GM23248 (cell line): ENCODE measurements around the gene FSIP1. TPM values are rescaled to one million over a fixed set of nuclear protein-coding genes. Genes with fewer than 3 reads are reported as not detected.
A peak's percentile ranks its signal among the peaks of the same experiment; 100 is the strongest.

ENCODE experiments used
- DNase-seq: peaks from one replicate; pipeline ENCODE4 v3.0.0-alpha.2; 2015
- H2AFZ ChIP-seq: fragments of 200-600 bp; sonication (generic); 2 replicates; pipeline ENCODE4 v1.6.1; 2016; ENCODE audit warnings: antibody characterized with exemption
- H3F3A ChIP-seq: fragments of 200-600 bp; sonication (generic); 2 replicates; pipeline ENCODE4 v1.6.1; 2016; ENCODE audit warnings: mild to moderate bottlenecking, antibody characterized with exemption, mixed run types; ENCODE audit not compliant: insufficient read depth
- H3K27ac ChIP-seq: fragments of 200-600 bp; sonication (generic); 2 replicates; pipeline ENCODE4 v1.5.1; 2016; ENCODE audit warnings: mild to moderate bottlenecking
- H3K27me3 ChIP-seq: fragments of 200-600 bp; sonication (generic); replicated peaks from 2 replicates; pipeline ENCODE4 v1.6.1; 2016; ENCODE audit warnings: mild to moderate bottlenecking; ENCODE audit not compliant: insufficient read depth
- H3K36me3 ChIP-seq: fragments of 200-600 bp; sonication (generic); 2 replicates; pipeline ENCODE4 v1.6.1; 2016; ENCODE audit warnings: low read depth, mild to moderate bottlenecking
- H3K4me1 ChIP-seq: fragments of 200-600 bp; sonication (generic); 2 replicates; pipeline ENCODE4 v1.6.1; 2016; ENCODE audit warnings: mild to moderate bottlenecking; ENCODE audit not compliant: insufficient read depth
- H3K4me2 ChIP-seq: fragments of 200-600 bp; sonication (generic); one replicate; pipeline ENCODE4 v1.6.1; 2016; ENCODE audit warnings: mild to moderate bottlenecking; ENCODE audit not compliant: unreplicated experiment
- H3K4me3 ChIP-seq: fragments of 200-600 bp; sonication (generic); 2 replicates; pipeline ENCODE4 v1.5.1; 2016; ENCODE audit warnings: mild to moderate bottlenecking
- H3K79me2 ChIP-seq: fragments of 200-600 bp; sonication (generic); 2 replicates; pipeline ENCODE4 v1.6.1; 2016; ENCODE audit warnings: mild to moderate bottlenecking; ENCODE audit not compliant: insufficient read depth
- H3K9ac ChIP-seq: fragments of 200-600 bp; sonication (generic); 2 replicates; pipeline ENCODE4 v1.6.1; 2016; ENCODE audit warnings: mild to moderate bottlenecking
- H3K9me2 ChIP-seq: fragments of 200-600 bp; sonication (generic); 2 replicates; pipeline ENCODE4 v1.6.1; 2016; ENCODE audit warnings: mixed run types, mild to moderate bottlenecking, moderate library complexity; ENCODE audit not compliant: insufficient read depth
- H3K9me3 ChIP-seq: fragments of 200-600 bp; sonication (generic); one replicate; pipeline ENCODE4 v1.6.1; 2017; ENCODE audit warnings: low read depth
- H4K20me1 ChIP-seq: fragments of 200-600 bp; sonication (generic); 2 replicates; pipeline ENCODE4 v1.6.0; 2016; ENCODE audit not compliant: insufficient read depth
- EZH2 ChIP-seq: fragments of 200-600 bp; sonication (generic); IDR thresholded peaks from 2 replicates; pipeline ENCODE4 v1.6.1; 2018; ENCODE audit warnings: antibody characterized with exemption, mild to moderate bottlenecking; ENCODE audit not compliant: insufficient read depth, poor library complexity, severe bottlenecking
- EZH2phosphoT487 ChIP-seq: fragments of 200-600 bp; sonication (generic); IDR thresholded peaks from 2 replicates; pipeline ENCODE4 v1.6.1; 2018; ENCODE audit warnings: antibody characterized with exemption, moderate library complexity, mild to moderate bottlenecking, low read depth; ENCODE audit not compliant: insufficient read depth
- WGBS, 2 experiments: methylation state at CpG; one replicate each; pipeline ENCODE4 v1.1.6; 2015 to 2017; ENCODE audit warnings: low lambda C conversion rate in 2 of 2, low coverage in 1 of 2; ENCODE audit errors: missing lambda C conversion rate in 2 of 2; 5-methylcytosine and 5-hydroxymethylcytosine counted together
- in situ Hi-C: fragments of 300-500 bp; cut with MboI; formaldehyde crosslinking; loops from 2 replicates; pipeline ENCODE4 v1.15.0; 2020
- polyA plus RNA-seq: library from polyadenylated mRNA; unstranded; fragments of >200 nt; fragmentation: Nextera tagmentation; extraction: Ambion mirVana; gene quantifications from 2 replicates; pipeline ENCODE4 v1.2.1, GENCODE V29; 2016
- total RNA-seq: library from RNA; depleted of rRNA; stranded (reverse); fragments of >200 nt; shearing (Covaris generic); gene quantifications from 2 replicates; pipeline ENCODE4 v1.2.3, GENCODE V29; 2014

FSIP1 gene
- total and polyA plus RNA-seq, 2 experiments from 2014 or later, result 2.4 TPM

GRCh38 chr15:39641191-39641889 is 141.3 kb downstream of the FSIP1 start:
- H3K4me3 ChIP-seq, result no peak overlapping the region
- DNase-seq, result no peak
- H3K27ac ChIP-seq, result no peak overlapping the region
- H2AFZ ChIP-seq, result no peak overlapping the region
- H3K4me2 ChIP-seq, result peak overlapping the region; percentile 52
- H3K27me3 ChIP-seq, result no peaks in the 10 kb centered on the region
- H3K9ac ChIP-seq, result no peak overlapping the region
- no peaks in the 10 kb centered on the region for H3K9me2 ChIP-seq
- H3K36me3 ChIP-seq, result no peaks in the 10 kb centered on the region
- H3K4me1 ChIP-seq, result peaks cover 39% of the 10 kb centered on the region
- H3K79me2 ChIP-seq, result no peaks in the 10 kb centered on the region
- no peaks in the 10 kb centered on the region for H4K20me1 ChIP-seq
- in situ Hi-C loops, result no loop called here
- peaks cover 24% of the 10 kb centered on the region for H3F3A ChIP-seq
- H3K9me3 ChIP-seq, result no peaks in the 10 kb centered on the region
- 82 to 86% methylated on average over 11 of the region's 11 CpGs for WGBS, 2 experiments
- TF ChIP-seq EZH2phosphoT487 (no peak), EZH2 (no peak)

DNA sequence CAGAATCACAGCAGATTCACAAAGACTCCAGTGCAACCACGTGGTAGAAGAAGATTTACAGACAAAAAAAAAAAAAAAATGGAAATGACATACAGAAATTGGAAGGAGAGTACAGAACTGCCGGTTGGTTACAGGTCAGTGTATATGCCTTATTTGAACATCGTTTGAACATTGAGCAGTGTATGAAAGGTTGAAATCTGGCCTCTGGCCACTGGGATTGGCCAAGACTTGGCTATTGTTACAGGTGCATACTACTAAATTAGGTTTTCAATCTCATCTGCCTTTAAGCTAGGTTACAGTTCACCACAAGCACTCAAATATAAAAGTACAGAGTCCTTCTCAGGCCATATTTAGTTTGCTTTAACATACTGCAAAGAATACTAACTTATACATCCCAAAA is 142.0 kb downstream of the FSIP1 start:
- Histone ChIP-seq H3K27ac (no peak overlapping the region), H3K27me3 (no peaks in the 10 kb centered on the region), H3K4me2 (no peak overlapping the region), H3K36me3 (no peaks in the 10 kb centered on the region), H3K9me3 (no peaks in the 10 kb centered on the region), H3K9ac (no peak overlapping the region), H2AFZ (no peak overlapping the region), H4K20me1 (no peaks in the 10 kb centered on the region), H3K4me1 (peaks cover 39% of the 10 kb centered on the region), H3K9me2 (no peaks in the 10 kb centered on the region), H3F3A (peaks cover 24% of the 10 kb centered on the region), H3K4me3 (no peak overlapping the region), H3K79me2 (no peaks in the 10 kb centered on the region)
- 96 to 97% methylated on average over 3 of the region's 3 CpGs for WGBS, 2 experiments
- DNase-seq, result no peak
- in situ Hi-C loops, result no loop called here
- no peak for TF ChIP-seq EZH2
- TF ChIP-seq EZH2phosphoT487, result no peak

GRCh38 chr15:39639037-39639436 is 143.6 kb downstream of the FSIP1 start:
- Histone ChIP-seq H4K20me1 (no peaks in the 10 kb centered on the region), H3K4me3 (no peak overlapping the region), H3K79me2 (no peaks in the 10 kb centered on the region), H3K4me2 (no peak overlapping the region), H3K4me1 (peaks cover 33% of the 10 kb centered on the region), H3K9ac (no peak overlapping the region), H2AFZ (no peak overlapping the region), H3F3A (peaks cover 24% of the 10 kb centered on the region), H3K9me2 (no peaks in the 10 kb centered on the region), H3K27me3 (no peaks in the 10 kb centered on the region), H3K27ac (no peak overlapping the region), H3K9me3 (no peaks in the 10 kb centered on the region), H3K36me3 (no peaks in the 10 kb centered on the region)
- no peak for DNase-seq
- in situ Hi-C loops, result no loop called here
- 100% methylated on average over 1 of the region's 1 CpG for WGBS, 2 experiments
- no peak for TF ChIP-seq EZH2
- TF ChIP-seq EZH2phosphoT487, result no peak

- no peak for DNase-seq
These were observed 144.6 kb downstream of the FSIP1 start for GRCh38 chr15:39638041-39638440.

More at GRCh38 chr15:39638041-39638440, 144.6 kb downstream of the FSIP1 start:
- Histone ChIP-seq H3K36me3 (no peaks in the 10 kb centered on the region), H3K79me2 (no peaks in the 10 kb centered on the region), H3K4me3 (no peak overlapping the region), H3K4me1 (peaks cover 23% of the 10 kb centered on the region), H3K27ac (no peak overlapping the region), H3K9ac (no peak overlapping the region), H4K20me1 (no peaks in the 10 kb centered on the region), H3K9me3 (no peaks in the 10 kb centered on the region), H3K9me2 (no peaks in the 10 kb centered on the region), H3K4me2 (no peak overlapping the region), H2AFZ (no peak overlapping the region), H3F3A (peaks cover 20% of the 10 kb centered on the region), H3K27me3 (no peaks in the 10 kb centered on the region)
- TF ChIP-seq EZH2phosphoT487 (no peak), EZH2 (no peak)
- WGBS, 2 experiments, result 81 to 82% methylated on average over 1 of the region's 1 CpG
- in situ Hi-C loops, result no loop called here
